A673 (cell line): ENCODE results near the gene PRR11.

ENCODE experiments used
- CTCF ChIP-seq: fragments of 300-800, 200-600 bp; sonication (generic); conservative IDR thresholded peaks from 2 replicates; pipeline ENCODE4 v1.5.1; 2017; ENCODE audit warnings: low read depth, mild to moderate bottlenecking, antibody characterized with exemption, low read length, moderate library complexity, mixed read lengths
- EZH2 ChIP-seq: fragments of 200-600 bp; sonication (generic); IDR thresholded peaks from 2 replicates; pipeline ENCODE4 v1.6.1; 2017; ENCODE audit warnings: borderline replicate concordance, low read depth, mild to moderate bottlenecking, mixed read lengths, antibody characterized with exemption, low read length; ENCODE audit not compliant: poor library complexity, severe bottlenecking

DNA sequence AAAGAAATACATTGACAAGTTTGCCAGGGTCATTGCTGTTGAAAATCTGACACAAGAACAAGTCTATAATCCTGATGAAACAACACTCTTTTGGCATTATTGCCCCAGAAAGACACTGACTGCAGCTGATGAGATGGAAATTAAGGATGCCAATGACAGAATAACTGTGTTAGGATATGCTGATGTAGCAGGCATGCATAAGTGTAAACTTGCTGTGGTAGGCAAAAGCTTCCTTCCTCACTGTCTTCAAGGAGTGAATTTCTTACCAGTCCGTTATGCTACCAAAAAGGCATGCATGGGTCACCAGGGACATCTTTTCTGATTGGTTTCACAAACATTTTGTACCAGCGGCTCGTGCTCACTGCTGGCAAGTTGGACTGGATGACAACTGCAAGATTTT lies 75.2 kb downstream of the PRR11 start:
- TF ChIP-seq EZH2 (no peak), CTCF (no peak)
